Activated CD4-positive, alpha-beta T cell treated with anti-CD3 and anti-CD28 coated beads for 48 hours (primary cell): Measurements from ENCODE around the gene MED9.

ENCODE experiments used
- DNase-seq: peaks from one replicate; pipeline ENCODE4 v3.0.0-alpha.2; 2020

The MED9 gene

DNA sequence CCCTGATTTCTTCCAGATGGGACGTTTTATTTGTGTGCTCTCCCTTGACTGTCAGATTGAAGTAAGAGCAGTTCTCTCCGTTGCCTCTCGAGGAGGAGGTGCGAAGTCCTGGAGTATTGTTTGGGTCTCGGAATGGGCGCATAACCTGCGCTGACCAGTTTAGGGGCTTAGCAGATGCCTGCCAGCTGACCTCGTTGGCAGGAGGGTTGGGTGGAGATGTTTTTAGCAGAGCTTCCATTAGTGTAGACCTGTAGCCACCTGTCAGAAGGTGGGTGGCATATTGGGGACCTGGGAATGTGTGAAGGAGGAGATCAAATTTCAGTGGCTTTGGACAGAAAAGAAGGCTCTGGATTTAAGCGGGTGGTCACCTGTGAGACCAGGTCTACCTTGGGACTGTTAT is 15.8 kb downstream of the MED9 start:
- no peak for DNase-seq

GRCh38 chr17:17493249-17493985 is 16.6 kb downstream of the MED9 start:
- DNase-seq = no peak

GRCh38 chr17:17493986-17494466 is 17.2 kb downstream of the MED9 start:
- no peak for DNase-seq

DNA sequence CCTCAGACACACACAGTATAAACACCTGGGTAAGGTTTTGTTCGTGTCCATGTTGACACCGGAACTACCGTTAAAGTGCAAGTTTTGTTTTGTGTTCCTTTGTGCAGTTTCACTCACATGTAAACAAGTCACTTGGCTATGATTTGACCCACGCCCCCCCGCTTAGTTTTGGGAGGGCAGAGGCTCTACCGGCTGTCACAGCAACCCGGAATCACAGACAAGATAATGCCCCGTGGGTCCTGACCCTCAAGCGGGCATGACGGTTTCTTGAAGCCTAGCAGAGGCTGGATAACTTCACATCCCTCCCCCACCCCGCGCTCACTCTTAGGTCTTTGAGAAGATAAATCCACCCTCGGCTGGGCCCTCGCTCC is 17.7 kb downstream of the MED9 start:
- DNase-seq = no peak

- peak; percentile 36 for DNase-seq
These were observed 18.2 kb downstream of the MED9 start for GRCh38 chr17:17494870-17495535.

GRCh38 chr17:17495536-17496188 is 18.9 kb downstream of the MED9 start:
- peak; percentile 26 for DNase-seq

DNA sequence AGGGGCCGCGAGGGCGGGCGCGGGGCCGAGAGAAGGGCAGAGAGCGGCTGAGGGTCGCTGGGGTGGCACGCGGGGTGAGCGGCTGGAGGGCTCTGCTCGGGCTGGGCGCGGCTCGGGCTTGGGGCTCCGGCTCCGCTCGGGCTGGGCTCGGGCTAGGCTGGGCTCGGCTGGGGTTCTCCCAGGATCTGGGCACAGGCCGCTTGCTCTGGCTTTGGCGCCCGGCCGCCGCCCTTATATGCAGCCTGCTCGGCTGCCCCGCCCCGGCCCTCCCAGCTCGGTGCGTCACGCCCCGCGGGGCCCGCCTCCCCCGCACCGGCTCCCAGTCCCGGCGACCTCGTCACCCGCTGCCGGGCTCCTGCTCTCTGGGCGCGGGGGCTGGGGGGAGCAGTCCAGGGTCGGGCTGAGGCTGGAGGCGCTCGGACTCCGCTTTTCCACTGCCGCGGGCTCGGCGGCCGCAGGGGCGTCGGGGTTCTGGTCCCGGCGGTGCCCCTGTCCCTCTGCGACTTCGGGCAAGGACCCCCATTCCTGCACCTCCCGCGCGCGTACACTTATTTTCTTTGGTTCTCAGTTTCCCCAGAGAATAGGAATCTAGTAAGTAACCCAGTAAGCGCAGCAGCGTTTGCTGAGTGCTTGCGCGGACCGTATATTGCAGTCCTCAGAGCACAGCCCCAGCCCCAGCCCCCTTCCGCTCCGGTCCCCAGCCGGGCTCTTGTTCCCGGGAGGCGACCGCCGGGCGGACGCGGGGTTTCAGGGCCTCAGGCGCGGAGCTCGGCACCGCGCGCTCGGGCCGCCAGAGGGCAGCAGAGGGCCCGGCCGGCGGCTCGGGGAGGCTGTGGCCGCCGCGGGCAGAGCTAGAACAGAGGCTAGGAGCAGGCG is 19.6 kb downstream of the MED9 start, which contains the start of gene RASD1:
RASD1 (minus strand) TSS at position 207 of the 876 bp plus-strand sequence. CDS start 214 bp downstream, outside the sequence.
- DNase-seq = peak; percentile 85

DNA sequence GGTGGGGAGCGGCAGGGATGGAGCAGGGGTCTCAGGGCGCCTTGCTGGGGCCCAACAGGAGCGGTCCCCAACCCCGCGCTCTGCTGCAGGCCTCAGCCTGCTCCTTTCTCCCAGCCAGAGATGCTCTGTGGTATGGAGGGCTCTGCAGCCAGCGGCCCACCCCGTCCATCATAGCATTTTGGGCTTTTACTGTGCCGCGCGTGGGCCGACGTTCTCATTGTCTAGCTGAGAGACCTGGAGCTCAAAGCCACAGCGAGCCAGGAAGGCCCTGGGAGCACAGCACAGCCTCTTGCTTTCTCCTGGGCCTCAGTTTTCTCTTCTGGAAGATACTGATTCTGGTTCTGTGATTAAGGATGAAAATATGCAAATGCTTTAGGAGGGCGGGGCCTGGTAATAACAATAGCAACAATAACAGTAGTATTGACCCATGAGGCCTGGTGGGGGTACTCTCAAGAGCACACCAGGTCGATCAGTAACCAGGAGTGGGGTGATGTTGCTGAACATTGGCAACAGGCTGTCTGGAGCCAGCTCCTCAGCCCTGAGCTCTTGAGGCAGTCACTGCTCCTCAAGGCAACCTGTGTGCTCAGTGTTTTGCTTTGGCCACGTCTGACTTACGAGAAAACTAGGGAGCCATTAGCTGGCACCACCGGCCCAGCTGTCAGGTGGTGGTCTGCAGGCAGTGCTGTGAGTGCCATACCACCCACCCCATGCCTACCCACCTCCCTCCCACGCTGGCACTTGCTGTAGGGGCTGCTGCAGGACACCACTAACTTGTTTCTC is 20.5 kb downstream of the MED9 start:
- DNase-seq = no peak

GRCh38 chr17:17497845-17498520 is 21.2 kb downstream of the MED9 start:
- no peak for DNase-seq

DNA sequence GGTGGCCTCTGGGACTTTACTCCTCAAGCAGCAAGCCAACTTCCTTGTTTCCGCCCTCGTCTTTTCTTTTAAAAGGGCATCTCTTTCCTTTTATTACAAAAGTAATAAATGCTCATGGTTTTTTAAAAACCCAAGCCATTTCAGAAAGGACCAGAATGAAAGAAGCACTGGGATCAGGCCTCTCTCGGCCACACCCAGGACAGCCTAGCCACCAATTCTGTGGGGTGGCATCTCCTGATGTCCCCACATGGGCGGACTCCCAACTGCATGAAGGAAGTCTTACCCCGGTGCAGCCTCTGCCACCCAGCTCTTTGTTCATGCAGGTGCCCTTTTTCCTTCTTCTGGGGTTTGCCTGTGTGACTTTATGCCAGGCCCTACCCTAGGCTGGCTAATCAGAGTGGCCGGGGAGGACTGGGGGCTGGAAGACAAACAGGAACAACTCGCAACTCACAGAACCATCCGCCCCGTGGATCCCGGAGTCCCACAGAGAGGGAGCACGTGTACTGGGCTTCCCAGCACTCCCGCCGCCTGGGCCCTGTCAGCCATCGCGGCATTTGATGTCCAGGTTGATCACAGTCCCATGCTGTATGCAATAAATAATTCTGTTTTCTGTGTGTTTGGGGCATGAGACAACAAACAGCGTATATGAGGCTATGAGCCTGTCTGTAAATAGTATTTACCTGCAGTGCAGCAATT is 22.0 kb downstream of the MED9 start:
- DNase-seq = no peak

GRCh38 chr17:17499402-17500145 is 22.8 kb downstream of the MED9 start:
- no peak for DNase-seq

- DNase-seq = no peak
These were observed 24.3 kb downstream of the MED9 start for GRCh38 chr17:17500999-17501605.

GRCh38 chr17:17502741-17503565 is 26.2 kb downstream of the MED9 start:
- no peak for DNase-seq

DNA sequence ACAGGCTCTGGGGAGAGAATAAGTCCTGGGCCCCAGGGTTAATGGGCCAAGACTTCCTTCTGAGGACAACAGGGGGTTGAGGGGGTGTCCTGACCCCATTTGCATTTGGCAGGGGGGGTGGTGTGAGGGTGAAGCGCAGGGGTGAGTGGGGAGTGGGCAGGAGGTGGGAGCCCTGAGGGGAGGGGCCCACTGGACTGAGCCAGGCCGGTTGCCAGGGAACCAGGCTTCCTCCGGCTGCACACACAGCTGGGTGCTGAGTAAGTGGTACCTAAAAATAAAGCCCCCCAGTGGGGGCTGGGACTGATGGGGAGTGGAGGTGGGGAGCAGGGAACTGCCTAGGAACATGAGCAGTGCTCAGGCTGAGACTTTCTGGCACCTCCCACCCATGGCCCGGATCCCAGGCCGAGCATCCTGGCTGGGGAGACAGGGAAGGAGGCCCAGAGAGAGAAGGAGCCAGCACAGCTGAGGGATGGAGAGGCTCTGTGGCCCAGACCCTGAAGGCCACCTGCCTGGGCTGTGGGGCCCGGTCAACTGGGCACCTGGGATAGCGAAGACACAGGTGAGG is 26.8 kb downstream of the MED9 start:
- DNase-seq = no peak

DNA sequence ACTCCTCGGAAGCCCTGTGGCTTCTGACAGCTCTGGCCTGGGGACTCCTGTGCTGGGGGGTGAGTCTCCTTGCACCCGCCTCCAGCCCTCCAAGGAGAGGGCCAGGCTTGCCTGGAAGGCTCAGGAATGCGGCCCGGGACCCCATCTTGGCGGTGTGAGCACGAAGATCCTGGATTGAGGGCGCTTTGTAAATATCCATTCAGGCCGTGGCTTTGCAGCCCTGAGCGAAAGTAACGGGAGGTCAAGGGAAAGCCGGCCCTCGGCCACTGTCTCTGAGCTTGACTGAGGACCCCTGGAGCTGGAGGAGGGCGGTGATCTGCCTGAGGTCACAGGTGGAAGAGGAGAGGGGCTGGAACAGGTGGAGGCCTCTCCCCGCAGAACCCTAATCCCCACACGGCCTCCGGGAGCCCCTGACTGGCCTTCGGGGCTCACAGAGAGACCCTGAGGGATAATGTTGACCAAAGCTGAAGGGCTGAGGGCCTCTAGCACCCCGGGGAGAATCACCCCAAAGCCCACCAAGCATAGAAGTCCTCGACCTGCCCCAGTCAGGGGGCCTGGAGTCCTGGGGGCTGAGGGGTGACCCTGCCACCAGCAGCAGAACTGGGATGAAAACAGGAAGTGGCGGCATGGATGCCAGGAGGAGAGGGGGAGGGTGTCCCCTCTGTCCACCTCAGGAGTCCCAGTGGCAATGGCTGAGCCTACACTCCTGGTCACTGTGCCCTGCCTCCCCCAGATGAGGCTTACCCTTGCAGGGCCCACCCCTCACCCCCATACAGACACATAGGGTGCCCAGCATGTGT is 27.7 kb downstream of the MED9 start:
- no peak for DNase-seq

GRCh38 chr17:17505151-17505550 is 28.4 kb downstream of the MED9 start:
- DNase-seq = no peak

- DNase-seq = no peak
These were observed 28.9 kb downstream of the MED9 start for GRCh38 chr17:17505610-17506171.
